Endothelial cell of umbilical vein (primary cell): ENCODE measurements around the gene ZNF428. TPM values are rescaled to one million over a fixed set of nuclear protein-coding genes. Genes with fewer than 3 reads are reported as not detected.

Source experiments
- BruUV-seq: library from RNA; stranded (reverse); fragments of 400-500 nt; replicated peaks from 2 replicates; lab custom pipeline; 2021; lab: Mats Ljungman, UMichigan
- CTCF ChIA-PET: fragments of 300-600, 350-600 bp; sonication (Branson Sonifier 250); formaldehyde crosslinking; loops from one replicate; lab custom pipeline; 2021; ENCODE audit warnings: antibody characterized with exemption, inconsistent platforms; lab: Charles Lee
- POLR2A ChIA-PET: fragments of 300-600, 350-600 bp; sonication (Branson Sonifier 250); formaldehyde crosslinking; loops from one replicate; lab custom pipeline; 2021; ENCODE audit warnings: antibody characterized with exemption, inconsistent platforms; lab: Charles Lee
- DNase-seq: peaks from one replicate; pipeline ENCODE4 v3.0.0-alpha.2; 2011; ENCODE audit warnings: low read depth, low spot score
- FAIRE-seq: peaks from 2 replicates; lab custom pipeline; 2011; peaks lifted over from hg19 to GRCh38; lab: Jason Lieb, UNC
- H2AFZ ChIP-seq: 2 replicates; pipeline ENCODE4 v1.6.0; 2012; ENCODE audit warnings: low read depth, low read length, control low read depth, inconsistent platforms
- H3K27ac ChIP-seq: 2 replicates; pipeline ENCODE4 v1.5.1; 2011; ENCODE audit warnings: low read depth, mild to moderate bottlenecking, control low read depth, low read length, moderate library complexity; ENCODE audit not compliant: insufficient read depth
- H3K27me3 ChIP-seq, 2 experiments: 2 replicates each; pipeline versions ENCODE4 v1.6.0 to v1.6.1; 2011; ENCODE audit warnings: low read length in 2 of 2, mixed read lengths in 1 of 2; ENCODE audit not compliant: control insufficient read depth in 2 of 2, insufficient read depth in 2 of 2
- H3K36me3 ChIP-seq, 2 experiments: 2 replicates in 1 of 2; 3 replicates in 1 of 2; pipeline ENCODE4 v1.5.1; 2011; ENCODE audit warnings: low read length in 2 of 2, mild to moderate bottlenecking in 1 of 2, moderate library complexity in 1 of 2; ENCODE audit not compliant: control insufficient read depth in 2 of 2, insufficient read depth in 2 of 2; ENCODE audit errors: extremely low read depth in 1 of 2
- H3K4me1 ChIP-seq: 3 replicates; pipeline ENCODE4 v1.5.1; 2011; ENCODE audit warnings: mild to moderate bottlenecking, low read length; ENCODE audit not compliant: control insufficient read depth, insufficient read depth; ENCODE audit errors: extremely low read depth
- H3K4me2 ChIP-seq: 2 replicates; pipeline ENCODE4 v1.6.1; 2011; ENCODE audit warnings: low read length, control low read depth, mixed read lengths; ENCODE audit not compliant: insufficient read depth
- H3K4me3 ChIP-seq, 3 experiments: fragments of 200-600 bp in 1 of 3; sonication (generic), shearing (Covaris generic) in 1 of 3; replicated peaks in 1 of 3; 2 replicates each; pipeline ENCODE4 v1.5.1; 2011 to 2016; ENCODE audit warnings: control low read depth in 3 of 3, low read length in 3 of 3, mild to moderate bottlenecking in 2 of 3, inconsistent platforms in 1 of 3, low read depth in 1 of 3, moderate library complexity in 1 of 3; ENCODE audit not compliant: insufficient read depth in 1 of 3
- H3K79me2 ChIP-seq: 2 replicates; pipeline ENCODE4 v1.6.0; 2012; ENCODE audit warnings: low read length, inconsistent platforms; ENCODE audit not compliant: control insufficient read depth, insufficient read depth
- H3K9ac ChIP-seq: replicated peaks from 2 replicates; pipeline ENCODE3; 2011; ENCODE audit warnings: low read length, control low read depth; ENCODE audit not compliant: insufficient read depth; ENCODE audit errors: extremely low read depth
- H3K9me1 ChIP-seq: replicated peaks from 3 replicates; pipeline ENCODE4 v1.6.0; 2011; ENCODE audit warnings: mild to moderate bottlenecking, low read length; ENCODE audit not compliant: control insufficient read depth, insufficient read depth; ENCODE audit errors: extremely low read depth
- H3K9me3 ChIP-seq: replicated peaks from 2 replicates; pipeline ENCODE4 v1.5.1; 2012; ENCODE audit warnings: low read length, inconsistent platforms; ENCODE audit not compliant: control insufficient read depth, insufficient read depth
- H4K20me1 ChIP-seq: replicated peaks from 2 replicates; pipeline ENCODE3; 2011; ENCODE audit warnings: mild to moderate bottlenecking, low read length; ENCODE audit not compliant: control insufficient read depth, insufficient read depth; ENCODE audit errors: extremely low read depth
- CTCF ChIP-seq, 2 donors: IDR thresholded peaks; 1 replicate in 1 of 2; 2 replicates in 1 of 2; pipeline ENCODE4 v1.5.1; 2011; ENCODE audit warnings: low read length in 2 of 2, mild to moderate bottlenecking in 2 of 2, moderate library complexity in 2 of 2, control low read depth in 1 of 2, inconsistent platforms in 1 of 2, low read depth in 1 of 2; ENCODE audit not compliant: insufficient read depth in 1 of 2; ENCODE audit errors: extremely low read depth in 1 of 2
- EZH2 ChIP-seq: IDR thresholded peaks from 2 replicates; pipeline ENCODE4 v1.6.1; 2012; ENCODE audit warnings: borderline replicate concordance, low read depth, mild to moderate bottlenecking, moderate library complexity, low read length, inconsistent platforms; ENCODE audit not compliant: severe bottlenecking
- FOS ChIP-seq: IDR thresholded peaks from 2 replicates; pipeline ENCODE4 v1.6.1; 2011; ENCODE audit warnings: mild to moderate bottlenecking, low read length, moderate library complexity, borderline replicate concordance; ENCODE audit not compliant: insufficient read depth
- GATA2 ChIP-seq: IDR thresholded peaks from 2 replicates; pipeline ENCODE4 v1.7.0; 2011; ENCODE audit warnings: low read depth, mild to moderate bottlenecking, moderate library complexity, mixed read lengths, low read length; ENCODE audit not compliant: insufficient read length, insufficient read depth
- JUN ChIP-seq: IDR thresholded peaks from 2 replicates; pipeline ENCODE4 v1.6.1; 2011; ENCODE audit warnings: borderline replicate concordance, low read depth; ENCODE audit not compliant: insufficient read length, insufficient read depth
- MAX ChIP-seq: IDR thresholded peaks from 2 replicates; pipeline ENCODE4 v1.6.1; 2011; ENCODE audit not compliant: insufficient read depth, insufficient read length
- MYC ChIP-seq: IDR thresholded peaks from one replicate; pipeline ENCODE4 v1.6.1; 2011; ENCODE audit warnings: mild to moderate bottlenecking, low read depth, low read length
- POLR2A ChIP-seq: IDR thresholded peaks from 2 replicates; pipeline ENCODE4 v1.6.1; 2012; ENCODE audit warnings: low read depth, mild to moderate bottlenecking, control low read depth, low read length
- POLR2AphosphoS5 ChIP-seq: IDR thresholded peaks from 2 replicates; pipeline ENCODE4 v1.6.1; 2012; ENCODE audit warnings: low read depth, mild to moderate bottlenecking, control low read depth, low read length, moderate library complexity; ENCODE audit not compliant: insufficient read depth
- dilution Hi-C: fragments of 300-500 bp; cut with MboI; formaldehyde crosslinking; loops from one replicate; pipeline ENCODE4 v1.15.0; 2019; ENCODE audit warnings: low sequenced_read_pairs; ENCODE audit not compliant: extremely low pct_ligation_motif_present
- intact Hi-C: fragments of 100-400 bp; cut with micrococcal nuclease; formaldehyde crosslinking; loops from one replicate; pipeline ENCODE4 v1.10.0; 2022
- polyA plus RNA-seq, 4 experiments: library from polyadenylated mRNA; depleted of rRNA in 3 of 4; stranded (reverse) in 3 of 4; unstranded in 1 of 4; fragments of >200 nt; gene quantifications; 2 replicates each; pipeline versions ENCODE4 v1.2.1 to v1.2.3, GENCODE V29; 2011 to 2012; ENCODE audit warnings: missing spikeins in 1 of 4
- total RNA-seq: library from RNA; stranded (reverse); gene quantifications from 2 replicates; pipeline ENCODE4 v1.2.3, GENCODE V29; 2021

The ZNF428 gene
- total and polyA plus RNA-seq, 2 donors (not counting 3 experiments of a cell fraction or from before 2014, with no cell fraction given) = 29.2 to 56.2 TPM

GRCh38 chr19:43575156-43575950 is 44.1 kb downstream of the ZNF428 start, which contains the start of the genes PINLYP and XRCC1:
PINLYP (plus strand) TSS chr19:43575801; CDS start chr19:43577192, 1,391 bp downstream.
XRCC1 (minus strand) TSS chr19:43575527; CDS start chr19:43575458, 69 bp downstream.
- dilution Hi-C loops = no loop called here
- H3K4me3 ChIP-seq = peak within 1 kb of the TSS; percentile 52 to 86 (median 79)
- POLR2A ChIA-PET = interaction anchor here (1.2 kb wide), 1 partner anchor 20 kb away, joined by 3 read pairs; no protein-coding TSS in a partner anchor
- TSS peak; percentile 50 for BruUV-seq
- no peaks in the 10 kb centered on the region for H4K20me1 ChIP-seq
- peak within 1 kb of the TSS; percentile 73 for H3K27ac ChIP-seq
- H3K4me1 ChIP-seq = peaks cover 7% of the 10 kb centered on the region
- H3K36me3 ChIP-seq = no peaks in the 10 kb centered on the region
- H3K9me1 ChIP-seq = no peaks in the 10 kb centered on the region
- intact Hi-C loops = loop anchor here (1.0 kb wide), 3 partner anchors 21 to 44 kb away; partner anchors contain the start of genes IRGQ, ZNF428 and ZNF576
- peak; percentile 100 for FAIRE-seq
- H3K27me3 ChIP-seq = no peaks in the 10 kb centered on the region
- peak; percentile 99 for DNase-seq
- peak within 1 kb of the TSS; percentile 87 for H3K9ac ChIP-seq
- CTCF ChIA-PET = interaction anchor here (0.9 to 4.2 kb wide), 8 partner anchors 9 to 40 kb away, joined by 3 to 31 read pairs (median 8); partner anchors contain the start of genes IRGQ and ZNF576
- H3K4me2 ChIP-seq = peak within 1 kb of the TSS; percentile 78
- peak within 1 kb of the TSS; percentile 68 for H2AFZ ChIP-seq
- H3K79me2 ChIP-seq = no peaks in the 10 kb centered on the region
- no peaks in the 10 kb centered on the region for H3K9me3 ChIP-seq
- TF ChIP-seq MAX (no peak), EZH2 (no peak), CTCF (IDR thresholded peaks at IDR 0.05; ENCODE audit: extremely low read depth in 1 of 2, insufficient read depth in 1 of 2, low read depth in 1 of 2, low read length in 2 of 2) (no peak), POLR2AphosphoS5 (peak; percentile 70), MYC (no peak), FOS (no peak), GATA2 (no peak), POLR2A (peak; percentile 62), JUN (no peak)
